GM19463 (cell line): ENCODE measurements around the gene ZNF225.
"Not testable (repeated sequence)": the region's sequence is repeated elsewhere in the genome, so short reads cannot be mapped to it uniquely, and the experiment has no call there.

Experiments used
- ATAC-seq: cut with Tn5 transposase; IDR thresholded peaks from one replicate; pipeline ENCODE4 v1.9.1; 2021; ENCODE audit warnings: mild to moderate bottlenecking, moderate library complexity; ENCODE audit not compliant: unreplicated experiment

Gene ZNF225

GRCh38 chr19:44156475-44156874 lies 43.3 kb downstream of the ZNF225 start:
- no peak for ATAC-seq

DNA sequence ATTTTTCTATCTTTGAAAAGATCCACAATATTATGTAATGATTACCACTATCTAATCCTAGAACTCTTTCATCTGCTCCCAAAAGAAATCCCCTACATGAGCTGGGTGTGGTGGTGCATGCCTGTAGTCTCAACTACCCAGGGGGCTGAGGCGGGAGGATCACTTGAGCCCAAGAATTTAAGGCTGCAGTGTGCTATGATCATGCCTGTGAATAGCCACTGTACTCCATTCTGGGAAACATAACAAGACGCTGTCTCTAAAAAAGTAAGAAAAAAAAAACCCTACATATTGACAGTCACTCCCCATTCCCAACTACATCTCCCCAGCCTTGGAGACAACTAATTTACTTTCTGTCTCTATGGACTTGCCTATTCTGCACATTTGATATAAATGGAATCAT lies 50.6 kb downstream of the ZNF225 start:
- ATAC-seq = no peak

- ATAC-seq = no peak
Measured at GRCh38 chr19:44164327-44164672, 51.1 kb downstream of the ZNF225 start.

- peak; percentile 86 for ATAC-seq
Measured at GRCh38 chr19:44164673-44165512, 51.7 kb downstream of the ZNF225 start, which contains the start of gene ZNF226. TSS of gene ZNF226 (plus strand) at chr19:44165100. CDS start at chr19:44170081, 4,981 bp downstream.

GRCh38 chr19:44170660-44171059 lies 57.5 kb downstream of the ZNF225 start:
- ATAC-seq = not testable (repeated sequence)

GRCh38 chr19:44176590-44176989 lies 63.4 kb downstream of the ZNF225 start:
- no peak for ATAC-seq

DNA sequence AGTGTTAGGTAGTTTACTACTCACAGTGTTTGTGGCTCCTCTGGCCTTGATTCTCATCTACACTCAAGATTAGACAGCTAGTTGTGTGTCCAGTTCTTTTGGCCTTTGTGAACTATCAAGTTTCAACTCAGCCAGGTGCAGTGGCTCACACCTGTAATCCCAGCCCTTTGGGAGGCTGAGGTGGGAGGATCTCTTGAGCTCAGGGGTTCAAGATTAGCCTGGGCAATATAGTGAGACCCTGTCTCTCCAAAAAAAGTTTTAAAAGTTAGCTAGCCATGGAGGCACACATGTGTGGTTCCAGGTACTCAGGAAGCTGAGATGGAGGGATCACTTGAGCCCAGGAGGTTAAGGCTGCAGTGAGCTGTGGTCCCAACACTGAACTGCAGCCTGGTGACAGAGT lies 67.8 kb downstream of the ZNF225 start:
- ATAC-seq = no peak

DNA sequence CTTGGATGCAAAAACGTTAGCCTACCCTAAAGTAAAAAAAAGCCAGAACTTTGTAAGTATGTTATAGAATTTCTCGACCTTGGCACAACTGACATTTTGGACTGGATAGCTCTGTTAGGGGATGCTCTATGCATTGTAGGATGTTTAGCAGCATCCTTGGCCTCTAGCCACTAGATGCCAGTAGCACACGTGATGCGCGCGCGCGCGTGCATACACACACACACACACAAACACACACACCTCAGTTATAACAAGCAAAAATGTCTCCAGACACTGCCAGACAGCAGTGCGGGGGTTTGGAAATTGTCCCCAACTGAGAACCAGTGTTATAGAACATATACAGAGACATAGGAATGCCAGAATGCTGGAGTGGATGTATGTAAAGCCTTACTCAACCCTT lies 68.9 kb downstream of the ZNF225 start:
- no peak for ATAC-seq
